IPS DF 4.7 (cell line): ENCODE results near the gene SEL1L2.

ENCODE experiments used
- DNase-seq: peaks from one replicate; pipeline ENCODE4 v3.0.0-alpha.2; 2013; ENCODE audit warnings: low spot score; ENCODE audit errors: extremely low read depth

The SEL1L2 gene

GRCh38 chr20:13929836-13930235, 60.6 kb downstream of the SEL1L2 start:
- DNase-seq, result no peak

- no peak for DNase-seq
Measured at GRCh38 chr20:13928901-13929300, 61.5 kb downstream of the SEL1L2 start.

GRCh38 chr20:13927171-13927570, 63.2 kb downstream of the SEL1L2 start:
- no peak for DNase-seq

- no peak for DNase-seq
Measured at GRCh38 chr20:13922241-13922640, 68.2 kb downstream of the SEL1L2 start.

GRCh38 chr20:13915284-13915683, 75.1 kb downstream of the SEL1L2 start:
- DNase-seq, result no peak

GRCh38 chr20:13913572-13913971, 76.8 kb downstream of the SEL1L2 start:
- DNase-seq, result no peak

- no peak for DNase-seq
Measured at GRCh38 chr20:13913131-13913530, 77.3 kb downstream of the SEL1L2 start.

- no peak for DNase-seq
Measured at GRCh38 chr20:13910492-13910891, 79.9 kb downstream of the SEL1L2 start.

GRCh38 chr20:13909067-13909466, 81.3 kb downstream of the SEL1L2 start:
- DNase-seq, result no peak

- DNase-seq, result no peak
Measured at GRCh38 chr20:13904766-13905165, 85.6 kb downstream of the SEL1L2 start.

GRCh38 chr20:13900496-13900895, 89.9 kb downstream of the SEL1L2 start:
- DNase-seq, result no peak

- DNase-seq, result no peak
Measured at GRCh38 chr20:13898012-13898612, 92.3 kb downstream of the SEL1L2 start.

GRCh38 chr20:13891575-13891974, 98.8 kb downstream of the SEL1L2 start:
- DNase-seq, result no peak

- DNase-seq, result no peak
Measured at GRCh38 chr20:13884803-13885202, 105.6 kb downstream of the SEL1L2 start.

- no peak for DNase-seq
Measured at GRCh38 chr20:13883425-13883824, 107.0 kb downstream of the SEL1L2 start.

GRCh38 chr20:13878566-13878965, 111.8 kb downstream of the SEL1L2 start:
- DNase-seq, result no peak

GRCh38 chr20:13877793-13878192, 112.6 kb downstream of the SEL1L2 start:
- no peak for DNase-seq

GRCh38 chr20:13875265-13875811, 115.1 kb downstream of the SEL1L2 start:
- no peak for DNase-seq

GRCh38 chr20:13874394-13875157, 115.8 kb downstream of the SEL1L2 start:
- no peak for DNase-seq

GRCh38 chr20:13873831-13874230, 116.6 kb downstream of the SEL1L2 start:
- no peak for DNase-seq

- no peak for DNase-seq
Measured at GRCh38 chr20:13870170-13870748, 120.2 kb downstream of the SEL1L2 start.

GRCh38 chr20:13868331-13868730, 122.1 kb downstream of the SEL1L2 start:
- no peak for DNase-seq
